ENCODE results near the gene CASS4.
"Not testable (repeated sequence)": the region's sequence is repeated elsewhere in the genome, so short reads cannot be mapped to it uniquely, and the experiment has no call there.

The CASS4 gene

GRCh38 chr20:56392881-56393482 lies 19.1 kb upstream of the CASS4 start:
- DNase-seq = no peak

GRCh38 chr20:56393653-56394052 lies 18.4 kb upstream of the CASS4 start:
- DNase-seq = no peak

- DNase-seq = no peak
These were observed 16.9 kb upstream of the CASS4 start for GRCh38 chr20:56395166-56395565.

GRCh38 chr20:56400001-56400640 lies 11.9 kb upstream of the CASS4 start:
- no peak for DNase-seq

- DNase-seq = no peak
These were observed 8.6 kb upstream of the CASS4 start for GRCh38 chr20:56403465-56403864.

GRCh38 chr20:56405356-56405755 lies 6.7 kb upstream of the CASS4 start:
- DNase-seq = not testable (repeated sequence)

GRCh38 chr20:56406910-56407309 lies 5.2 kb upstream of the CASS4 start:
- no peak for DNase-seq

- DNase-seq = no peak
These were observed 2.5 kb upstream of the CASS4 start for GRCh38 chr20:56409521-56409920.

- no peak for DNase-seq
These were observed 2.1 kb upstream of the CASS4 start for GRCh38 chr20:56409956-56410355.

- not testable (repeated sequence) for DNase-seq
These were observed 773 bp upstream of the CASS4 start for GRCh38 chr20:56411287-56411686.

GRCh38 chr20:56412473-56412790 lies 372 bp downstream of the CASS4 start:
- DNase-seq = no peak

- no peak for DNase-seq
These were observed 889 bp downstream of the CASS4 start for GRCh38 chr20:56412949-56413348.

- no peak for DNase-seq
These were observed 3.0 kb downstream of the CASS4 start for GRCh38 chr20:56414842-56415765.

GRCh38 chr20:56417402-56417801 lies 5.3 kb downstream of the CASS4 start:
- no peak for DNase-seq

GRCh38 chr20:56417911-56418310 lies 5.9 kb downstream of the CASS4 start:
- DNase-seq = no peak

- DNase-seq = no peak
These were observed 6.4 kb downstream of the CASS4 start for GRCh38 chr20:56418385-56418861.

- no peak for DNase-seq
These were observed 8.0 kb downstream of the CASS4 start for GRCh38 chr20:56420028-56420427.

- no peak for DNase-seq
These were observed 9.1 kb downstream of the CASS4 start for GRCh38 chr20:56420940-56421688.

GRCh38 chr20:56422076-56422823 lies 10.2 kb downstream of the CASS4 start:
- DNase-seq = no peak

GRCh38 chr20:56422824-56423189 lies 10.7 kb downstream of the CASS4 start:
- no peak for DNase-seq

GRCh38 chr20:56423211-56423610 lies 11.2 kb downstream of the CASS4 start:
- no peak for DNase-seq

- no peak for DNase-seq
These were observed 11.8 kb downstream of the CASS4 start for GRCh38 chr20:56423886-56424285.

Data from NCI-H774 (cell line).